Heart left ventricle (tissue), 13 donors: Measurements from ENCODE around the gene CAPN10.

ENCODE experiments used
- POLR2A ChIP-seq, 2 donors: fragments of 450-650 bp; IDR thresholded peaks; one replicate each; pipeline ENCODE4 v1.6.1; 2017; ENCODE audit warnings: antibody characterized with exemption in 2 of 2, mild to moderate bottlenecking in 2 of 2, moderate library complexity in 2 of 2
- TF ChIP-seq, protein P1 (sequence below), 12 donors: fragments of 200-600 bp; sonication (generic) in 4 of 12; IDR thresholded peaks; one replicate each; pipeline versions ENCODE4 v1.5.0 to v1.8.0; 2018 to 2022; ENCODE audit warnings: antibody characterized with exemption in 12 of 12, mild to moderate bottlenecking in 5 of 12
- donor health status: ischemic (EF 13 %, LVEDD 7.1; RV severe dilation, severe dysfunction).
- donor health status: DM: no; HTN: yes; CAD: no.
- donor health status: DM: no; HTN: no; CAD: no.
- donor health status: ischemic (EF 25% LVEDD 6.9; RV normal size, moderate dysfunction).
- donor health status: ischemic (EF 25% LVEDD 5.7; RV mildly dilated, moderate dysfunction).
- donor health status: ischemic (EF 35%, LVEDD 5.7; RV mildly dilated, moderate dysfunction).
- donor health status: nonischemic (EF 11% LVEDD 7.7; RV severe dilation, severe dysfunction).
- donor health status: DM: yes; HTN: yes; CAD: no.
- donor health status: PGD.
- donor health status: ischemic (EF 29% LVEDD 5.4; RV normal size, mild dysfunction).
- donor health status: nonischemic (EF 23%, LVEDD 6.1; RV moderate dilation, normal function).

DNA sequence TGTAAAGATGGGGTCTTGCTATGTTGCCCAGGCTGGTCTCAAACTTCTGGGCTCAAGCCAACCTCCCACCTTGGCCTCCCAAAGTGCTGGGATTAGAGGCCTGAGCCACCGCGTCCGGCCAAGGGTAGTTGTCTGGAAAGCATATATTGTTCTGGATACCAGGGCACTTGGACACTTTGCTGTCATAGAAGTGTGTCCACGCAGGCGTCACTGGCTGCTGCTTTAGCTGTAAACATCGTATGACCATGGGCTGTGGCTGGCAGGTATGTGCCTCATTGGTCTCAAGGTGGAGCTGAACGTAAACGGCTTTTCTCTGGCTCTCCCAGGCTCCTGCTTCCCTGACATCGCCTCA lies 35.5 kb downstream of the CAPN10 start:
- TF ChIP-seq, protein P1, sequence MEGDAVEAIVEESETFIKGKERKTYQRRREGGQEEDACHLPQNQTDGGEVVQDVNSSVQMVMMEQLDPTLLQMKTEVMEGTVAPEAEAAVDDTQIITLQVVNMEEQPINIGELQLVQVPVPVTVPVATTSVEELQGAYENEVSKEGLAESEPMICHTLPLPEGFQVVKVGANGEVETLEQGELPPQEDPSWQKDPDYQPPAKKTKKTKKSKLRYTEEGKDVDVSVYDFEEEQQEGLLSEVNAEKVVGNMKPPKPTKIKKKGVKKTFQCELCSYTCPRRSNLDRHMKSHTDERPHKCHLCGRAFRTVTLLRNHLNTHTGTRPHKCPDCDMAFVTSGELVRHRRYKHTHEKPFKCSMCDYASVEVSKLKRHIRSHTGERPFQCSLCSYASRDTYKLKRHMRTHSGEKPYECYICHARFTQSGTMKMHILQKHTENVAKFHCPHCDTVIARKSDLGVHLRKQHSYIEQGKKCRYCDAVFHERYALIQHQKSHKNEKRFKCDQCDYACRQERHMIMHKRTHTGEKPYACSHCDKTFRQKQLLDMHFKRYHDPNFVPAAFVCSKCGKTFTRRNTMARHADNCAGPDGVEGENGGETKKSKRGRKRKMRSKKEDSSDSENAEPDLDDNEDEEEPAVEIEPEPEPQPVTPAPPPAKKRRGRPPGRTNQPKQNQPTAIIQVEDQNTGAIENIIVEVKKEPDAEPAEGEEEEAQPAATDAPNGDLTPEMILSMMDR (IDR thresholded peaks at IDR 0.05): no peak
- TF ChIP-seq POLR2A (IDR thresholded peaks at IDR 0.05): no peak
